Mucosa of descending colon (tissue), 3 donors: Measurements from ENCODE around the gene DRAXIN. TPM values are rescaled to one million over a fixed set of nuclear protein-coding genes. Genes with fewer than 3 reads are reported as not detected.
A peak's percentile ranks its signal among the peaks of the same experiment; 100 is the strongest.

ENCODE experiments used
- ATAC-seq: fragments of 200-7000 bp; cut with Tn5 transposase; one replicate; pipeline ENCODE4 v1.9.1; 2020; ENCODE audit warnings: mild to moderate bottlenecking, moderate library complexity
- DNase-seq, 3 donors: peaks; one replicate each; pipeline ENCODE4 v3.0.0-alpha.2; 2020
- H3K36me3 ChIP-seq: fragments of 200-600 bp; one replicate; pipeline ENCODE4 v1.8.0; 2021; ENCODE audit warnings: low read depth, mild to moderate bottlenecking
- H3K4me1 ChIP-seq: fragments of 200-600 bp; one replicate; pipeline ENCODE4 v1.8.0; 2021; ENCODE audit warnings: low read depth, mild to moderate bottlenecking
- H3K4me3 ChIP-seq: fragments of 200-600 bp; one replicate; pipeline ENCODE4 v1.8.0; 2021; ENCODE audit warnings: mild to moderate bottlenecking
- H3K9me3 ChIP-seq: fragments of 200-600 bp; one replicate; pipeline ENCODE4 v1.8.0; 2021; ENCODE audit warnings: mild to moderate bottlenecking
- intact Hi-C, 2 donors: fragments of 100-400 bp; cut with DNase I in 1 of 2; cut with micrococcal nuclease in 1 of 2; formaldehyde crosslinking; loops; one replicate each; pipeline versions ENCODE4 v1.11.0 to v1.11.1; 2022; cut with DNase I, micrococcal nuclease
- total RNA-seq, 3 donors: library from RNA; stranded (reverse); fragmentation: NEBNext Ultra II Directional in 2 of 3; extraction: Animal tissue kit (Norgen Biotek cat#: 25700) in 2 of 3; gene quantifications; one replicate each; pipeline versions ENCODE4 v1.2.1 to v1.2.4, GENCODE V29; 2021 to 2023
- TF ChIP-seq, protein P1 (sequence below): fragments of 200-600 bp; IDR thresholded peaks from one replicate; pipeline ENCODE4 v1.8.0; 2022; ENCODE audit warnings: antibody characterized with exemption, mild to moderate bottlenecking
- donor health status: DM: no; HTN: no; CAD: no; lungs with moderate emphysema.
- donor health status: DM: no; HTN: no; CAD: no.
- donor health status: DM: no; HTN: yes; CAD: no.

Gene DRAXIN
- total RNA-seq, 3 donors from 2014 or later, result 0.10 to 0.19 (median 0.17) TPM

GRCh38 chr1:11690397-11691301 is 861 bp upstream of the DRAXIN start:
- TF ChIP-seq, protein P1, sequence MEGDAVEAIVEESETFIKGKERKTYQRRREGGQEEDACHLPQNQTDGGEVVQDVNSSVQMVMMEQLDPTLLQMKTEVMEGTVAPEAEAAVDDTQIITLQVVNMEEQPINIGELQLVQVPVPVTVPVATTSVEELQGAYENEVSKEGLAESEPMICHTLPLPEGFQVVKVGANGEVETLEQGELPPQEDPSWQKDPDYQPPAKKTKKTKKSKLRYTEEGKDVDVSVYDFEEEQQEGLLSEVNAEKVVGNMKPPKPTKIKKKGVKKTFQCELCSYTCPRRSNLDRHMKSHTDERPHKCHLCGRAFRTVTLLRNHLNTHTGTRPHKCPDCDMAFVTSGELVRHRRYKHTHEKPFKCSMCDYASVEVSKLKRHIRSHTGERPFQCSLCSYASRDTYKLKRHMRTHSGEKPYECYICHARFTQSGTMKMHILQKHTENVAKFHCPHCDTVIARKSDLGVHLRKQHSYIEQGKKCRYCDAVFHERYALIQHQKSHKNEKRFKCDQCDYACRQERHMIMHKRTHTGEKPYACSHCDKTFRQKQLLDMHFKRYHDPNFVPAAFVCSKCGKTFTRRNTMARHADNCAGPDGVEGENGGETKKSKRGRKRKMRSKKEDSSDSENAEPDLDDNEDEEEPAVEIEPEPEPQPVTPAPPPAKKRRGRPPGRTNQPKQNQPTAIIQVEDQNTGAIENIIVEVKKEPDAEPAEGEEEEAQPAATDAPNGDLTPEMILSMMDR, result no peak
- DNase-seq, result no peak

DNA sequence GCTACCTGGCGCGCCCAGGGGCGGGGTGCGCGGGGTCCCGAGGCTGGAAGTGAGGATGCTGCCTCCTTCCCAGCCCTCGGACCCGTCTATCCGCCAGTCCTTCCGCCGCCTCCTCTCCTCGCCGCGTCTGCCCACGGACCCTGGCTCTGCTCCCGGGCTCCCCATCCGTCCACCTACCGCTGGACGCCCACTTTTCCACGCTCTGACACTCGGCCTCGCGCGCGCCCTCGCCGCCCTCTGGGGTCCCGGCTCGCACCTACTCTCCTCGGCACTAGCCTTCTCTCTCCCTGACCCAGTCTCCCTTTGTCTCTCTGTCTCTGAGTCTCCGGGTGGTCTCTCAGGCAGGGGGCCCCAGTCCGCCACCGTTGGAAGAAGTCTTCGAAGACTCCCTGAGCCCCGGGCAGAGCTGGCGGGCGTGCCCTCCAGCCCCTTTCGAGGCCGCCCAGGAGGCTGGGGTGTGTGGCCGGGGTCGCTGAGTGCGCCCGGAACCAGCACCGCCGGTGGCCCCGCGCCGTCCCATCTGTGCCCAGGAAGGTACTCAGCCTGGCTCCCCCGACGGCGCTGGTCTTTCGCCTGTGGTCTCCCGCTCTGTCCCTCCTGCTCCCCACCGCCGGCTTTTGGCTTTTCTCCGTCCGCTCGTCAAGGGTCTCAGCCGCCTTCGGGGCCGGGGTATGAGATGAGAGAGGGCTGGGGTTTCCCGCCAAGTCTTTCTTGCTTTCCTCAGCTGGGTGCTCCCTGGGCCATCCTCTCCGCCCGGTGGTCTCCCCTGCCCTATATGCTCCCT is 610 bp downstream of the DRAXIN start:
- DNase-seq (no peak), ATAC-seq (no peak)
- Histone ChIP-seq H3K36me3 (no peaks in the 10 kb centered on the region), H3K4me1 (peaks cover 14% of the 10 kb centered on the region), H3K4me3 (no peak overlapping the region), H3K9me3 (no peaks in the 10 kb centered on the region)
- intact Hi-C loops, result no loop called here
- TF ChIP-seq, protein P1, result no peak

More at GRCh38 chr1:11690397-11691301, 861 bp upstream of the DRAXIN start:
- no peaks in the 10 kb centered on the region for H3K9me3 ChIP-seq
- no peaks in the 10 kb centered on the region for H3K36me3 ChIP-seq
- no peak overlapping the region for H3K4me3 ChIP-seq
- intact Hi-C loops, result no loop called here
- ATAC-seq, result peak; percentile 58
- peaks cover 14% of the 10 kb centered on the region for H3K4me1 ChIP-seq

DNA sequence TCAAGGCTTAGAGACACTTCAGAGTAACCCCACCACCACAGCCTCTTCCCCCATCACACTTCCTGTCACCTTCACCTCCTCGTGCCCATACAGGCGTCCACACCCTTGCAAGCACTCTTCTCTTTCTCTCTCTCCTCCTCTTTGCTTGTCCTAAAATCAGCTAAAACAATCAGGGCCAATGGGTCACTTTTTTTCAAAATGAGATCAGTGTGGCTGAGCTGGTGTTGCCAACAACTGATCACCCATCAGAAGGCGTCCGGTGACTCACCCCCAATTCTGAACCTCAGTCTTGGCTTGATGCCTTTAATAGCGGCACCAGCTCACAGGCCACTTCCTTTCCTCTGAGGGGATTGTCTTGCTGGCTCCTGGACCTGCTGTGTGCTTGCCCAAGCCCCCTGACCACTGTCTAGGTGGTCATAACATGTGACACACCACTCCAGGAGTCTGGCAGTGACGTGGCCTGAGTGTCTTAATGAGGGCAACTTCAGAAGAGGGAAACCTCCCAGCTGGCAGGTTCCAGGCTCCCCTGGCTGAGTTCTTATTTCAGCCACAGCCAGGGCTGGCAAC is 1.6 kb downstream of the DRAXIN start:
- Histone ChIP-seq H3K4me1 (peaks cover 14% of the 10 kb centered on the region), H3K36me3 (no peaks in the 10 kb centered on the region), H3K9me3 (no peaks in the 10 kb centered on the region), H3K4me3 (no peak overlapping the region)
- TF ChIP-seq, protein P1, result no peak
- intact Hi-C loops, result no loop called here
- ATAC-seq, result peak; percentile 46
- no peak for DNase-seq

GRCh38 chr1:11693917-11694316 is 2.4 kb downstream of the DRAXIN start:
- no peaks in the 10 kb centered on the region for H3K36me3 ChIP-seq
- DNase-seq, result no peak
- no peak overlapping the region for H3K4me3 ChIP-seq
- H3K4me1 ChIP-seq, result peaks cover 14% of the 10 kb centered on the region
- intact Hi-C loops, result no loop called here
- no peak for ATAC-seq
- no peaks in the 10 kb centered on the region for H3K9me3 ChIP-seq
- TF ChIP-seq, protein P1, result no peak

DNA sequence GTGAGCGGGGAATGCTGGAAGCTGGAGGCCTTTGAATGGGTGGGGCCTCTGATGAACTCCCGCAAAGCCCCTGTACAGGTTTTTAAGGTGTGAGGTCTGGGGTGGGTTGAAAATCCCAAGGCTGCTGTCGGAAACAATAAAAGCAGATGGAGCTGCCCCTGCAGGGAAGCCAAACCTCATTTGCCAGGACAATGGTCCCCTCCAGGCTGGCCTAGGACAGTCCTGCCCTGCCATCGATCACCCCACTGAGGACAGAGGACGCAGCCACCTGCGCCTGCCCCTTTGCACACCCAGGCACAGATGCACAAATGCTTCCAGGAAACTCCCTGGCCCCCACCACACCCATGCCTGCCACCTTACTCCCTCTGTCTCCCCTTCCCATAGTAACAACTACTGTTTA is 4.4 kb downstream of the DRAXIN start:
- TF ChIP-seq, protein P1, result no peak
- Histone ChIP-seq H3K36me3 (no peaks in the 10 kb centered on the region), H3K4me3 (no peak overlapping the region), H3K9me3 (no peaks in the 10 kb centered on the region), H3K4me1 (peaks cover 9% of the 10 kb centered on the region)
- intact Hi-C loops, result no loop called here
- ATAC-seq, result no peak
- no peak for DNase-seq
